Jurkat, Clone E6-1 (cell line): ENCODE measurements around the gene LCN9.
"Not testable (repeated sequence)": the region's sequence is repeated elsewhere in the genome, so short reads cannot be mapped to it uniquely, and the experiment has no call there.

Experiments
- DNase-seq: peaks from one replicate; pipeline ENCODE4 v3.0.0-alpha.2; 2011; ENCODE audit warnings: low read depth, low spot score
- H3K4me3 ChIP-seq: 2 replicates; pipeline ENCODE4 v1.5.1; 2011; ENCODE audit warnings: mild to moderate bottlenecking, low read length, control low read depth, moderate library complexity

The LCN9 gene

DNA sequence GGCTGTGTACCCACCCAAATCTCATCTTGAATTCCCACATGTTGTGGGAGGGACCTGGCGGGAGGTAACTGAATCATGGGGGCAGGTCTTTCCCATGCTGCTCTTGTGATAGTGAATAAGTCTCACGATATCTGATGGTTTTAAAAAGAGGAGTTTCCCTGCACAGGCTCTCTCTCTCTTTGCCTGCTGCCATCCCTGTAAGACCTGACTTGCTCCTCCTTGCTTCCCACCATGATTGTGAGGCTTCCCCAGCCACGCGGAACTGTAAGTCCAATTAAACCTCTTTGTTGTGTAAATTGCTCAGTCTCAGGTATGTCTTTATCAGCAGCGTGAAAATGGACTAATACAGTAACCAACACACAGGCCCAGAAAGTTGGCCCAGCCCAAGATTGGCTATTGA lies 5.9 kb downstream of the LCN9 start:
- not testable (repeated sequence) for H3K4me3 ChIP-seq, DNase-seq

DNA sequence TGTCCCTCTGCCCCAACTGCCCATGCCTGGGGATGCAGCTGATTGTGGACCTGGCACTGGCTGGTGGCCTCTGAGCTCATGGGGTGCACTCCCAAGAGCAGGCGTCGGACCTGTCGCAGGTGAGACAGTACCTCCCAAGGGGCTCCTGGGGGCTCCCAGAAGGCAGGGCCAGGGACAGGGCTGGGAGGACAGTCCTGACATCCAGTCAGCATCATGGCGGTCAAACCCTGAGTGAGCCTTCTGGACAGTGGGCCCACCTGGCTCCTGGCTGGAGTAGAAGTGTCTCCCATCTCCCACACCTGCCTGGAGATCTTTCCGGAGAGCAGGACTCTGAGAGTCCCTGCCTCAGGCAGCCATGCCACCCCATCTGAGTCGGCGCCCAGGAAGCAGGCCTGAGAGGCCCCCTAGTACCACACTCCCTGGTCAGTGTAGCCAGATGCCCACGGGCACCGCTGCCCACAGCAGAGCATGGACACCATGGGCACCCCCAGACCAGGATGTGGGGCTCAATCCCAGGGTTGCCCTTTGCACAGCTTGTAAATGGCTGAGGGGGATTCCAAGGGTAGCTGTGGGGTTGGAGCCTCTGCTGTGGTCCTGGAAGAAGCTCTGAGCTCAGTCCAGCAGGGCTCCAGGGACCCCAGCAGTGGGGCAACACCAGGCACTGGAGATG lies 6.6 kb downstream of the LCN9 start:
- no peak for DNase-seq
- no peak overlapping the region for H3K4me3 ChIP-seq

GRCh38 chr9:135670721-135671590 lies 7.8 kb downstream of the LCN9 start:
- H3K4me3 ChIP-seq: no peak overlapping the region
- no peak for DNase-seq

- no peak for DNase-seq
- no peak overlapping the region for H3K4me3 ChIP-seq
Measured at GRCh38 chr9:135671591-135672041, 8.5 kb downstream of the LCN9 start.

- not testable (repeated sequence) for H3K4me3 ChIP-seq, DNase-seq
Measured at GRCh38 chr9:135672786-135673185, 9.7 kb downstream of the LCN9 start.

- DNase-seq: no peak
- no peak overlapping the region for H3K4me3 ChIP-seq
Measured at GRCh38 chr9:135673941-135674340, 10.8 kb downstream of the LCN9 start.

- no peak for DNase-seq
- no peak overlapping the region for H3K4me3 ChIP-seq
Measured at GRCh38 chr9:135674977-135675376, 11.9 kb downstream of the LCN9 start.

- no peak for DNase-seq
- H3K4me3 ChIP-seq: no peak overlapping the region
Measured at GRCh38 chr9:135676891-135677290, 13.8 kb downstream of the LCN9 start.

DNA sequence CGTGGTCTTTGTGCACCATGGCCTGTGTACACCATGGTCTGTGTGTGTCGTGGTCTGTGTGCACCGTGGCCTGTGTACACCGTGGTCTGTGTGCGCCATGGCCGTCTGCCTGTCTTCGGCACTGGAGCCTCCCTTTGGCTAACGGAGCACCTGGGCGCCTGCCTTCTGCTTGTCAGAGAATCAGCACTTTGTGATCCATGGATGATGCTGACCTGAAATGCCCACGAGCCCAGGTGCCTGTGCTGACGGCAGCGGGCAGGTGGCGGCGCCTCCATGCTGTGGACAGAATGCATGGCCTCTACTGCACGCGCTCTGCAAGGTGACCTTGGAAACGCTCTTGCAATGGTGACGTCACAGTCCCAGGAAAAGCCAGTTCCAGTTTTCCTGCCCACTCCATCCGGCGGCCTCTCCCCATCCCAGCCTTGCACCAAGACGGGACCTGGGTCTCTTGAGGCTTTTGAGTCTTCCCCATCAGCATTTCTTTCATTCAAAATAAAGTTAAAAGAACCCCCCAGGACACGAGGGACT lies 14.6 kb downstream of the LCN9 start:
- H3K4me3 ChIP-seq: no peak overlapping the region
- no peak for DNase-seq

GRCh38 chr9:135678236-135679017 lies 15.3 kb downstream of the LCN9 start:
- DNase-seq: no peak
- no peak overlapping the region for H3K4me3 ChIP-seq

GRCh38 chr9:135680056-135680455 lies 16.9 kb downstream of the LCN9 start:
- H3K4me3 ChIP-seq: no peak overlapping the region
- DNase-seq: no peak

DNA sequence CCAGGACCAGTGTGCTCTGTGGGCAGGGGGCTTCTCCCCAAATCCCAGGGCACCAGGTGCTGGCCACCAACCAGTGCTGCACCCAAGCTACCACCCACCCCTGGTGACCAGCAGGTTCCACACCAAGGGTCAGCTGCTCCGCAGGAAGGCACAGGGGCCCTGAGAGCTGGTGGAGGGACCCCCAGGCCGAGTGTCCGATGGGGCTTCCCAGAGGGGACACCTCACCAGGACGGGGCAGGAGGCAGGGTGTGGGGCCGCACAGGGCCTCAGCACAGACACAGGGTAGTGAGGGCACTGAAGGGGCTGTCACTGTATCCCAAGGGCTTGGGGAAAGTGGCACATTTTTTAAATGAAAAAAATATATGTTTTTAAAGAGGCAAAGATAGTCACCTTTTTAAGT lies 18.1 kb downstream of the LCN9 start:
- DNase-seq: no peak
- H3K4me3 ChIP-seq: no peak overlapping the region

GRCh38 chr9:135683401-135684034 lies 20.4 kb downstream of the LCN9 start:
- no peak for DNase-seq

GRCh38 chr9:135684691-135685090 lies 21.6 kb downstream of the LCN9 start:
- H3K4me3 ChIP-seq: no peak overlapping the region
- no peak for DNase-seq

More at GRCh38 chr9:135683401-135684034, 20.4 kb downstream of the LCN9 start:
- no peak overlapping the region for H3K4me3 ChIP-seq

- DNase-seq: no peak
- no peak overlapping the region for H3K4me3 ChIP-seq
Measured at GRCh38 chr9:135687216-135687615, 24.1 kb downstream of the LCN9 start.

DNA sequence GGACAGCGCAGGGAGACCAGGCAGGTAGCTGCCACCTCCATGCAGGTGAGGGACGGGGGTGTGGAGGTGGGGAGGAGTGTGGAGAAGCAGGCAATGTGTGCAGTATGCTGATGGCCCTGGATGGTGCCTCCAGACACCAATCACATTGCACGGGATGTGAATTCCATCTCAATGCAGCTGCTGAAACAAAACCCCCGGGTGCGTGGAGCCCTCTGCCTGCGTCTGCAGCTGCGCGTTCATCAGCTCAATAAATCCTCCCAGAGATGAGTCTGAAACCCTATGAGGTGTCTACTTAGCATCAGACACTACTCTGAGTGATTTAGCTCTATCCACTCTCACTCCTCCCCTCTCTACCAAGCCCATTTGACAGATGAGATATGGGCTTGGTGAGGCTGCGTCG lies 25.9 kb downstream of the LCN9 start:
- DNase-seq: no peak
- H3K4me3 ChIP-seq: no peak overlapping the region

DNA sequence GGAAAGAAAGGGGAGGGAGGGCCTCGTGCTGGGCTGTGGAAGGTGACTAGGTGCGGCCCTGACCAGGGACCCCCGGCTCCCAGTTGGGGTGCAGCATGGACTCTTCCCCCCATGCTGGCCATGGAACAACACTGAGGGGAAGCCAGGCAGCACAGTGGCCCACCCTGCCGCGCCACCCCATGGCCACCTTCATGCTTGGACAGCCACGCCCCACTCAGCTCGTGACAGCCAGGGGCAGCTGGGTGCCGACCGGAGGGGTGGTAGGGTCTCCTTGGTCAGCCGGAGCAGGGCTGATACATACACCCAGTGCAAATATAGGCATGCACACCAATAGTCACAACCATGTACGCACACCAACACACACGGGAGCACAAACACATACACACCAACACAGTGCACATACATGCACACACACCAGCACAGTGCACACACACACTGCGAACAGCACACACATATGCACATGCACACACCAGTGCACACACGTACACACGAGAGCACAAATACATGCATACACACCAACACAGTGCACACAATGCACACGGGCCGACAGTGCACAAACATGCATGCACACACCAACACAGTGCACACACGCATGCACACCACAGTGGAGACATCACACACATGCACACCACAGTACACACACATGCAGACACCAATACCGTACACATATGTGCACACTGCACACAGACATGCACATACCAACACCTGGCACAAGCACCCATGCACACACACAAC lies 27.9 kb downstream of the LCN9 start:
- no peak for DNase-seq
- H3K4me3 ChIP-seq: no peak overlapping the region

GRCh38 chr9:135692410-135692809 lies 29.3 kb downstream of the LCN9 start:
- DNase-seq: no peak
- H3K4me3 ChIP-seq: no peak overlapping the region
